ENCODE measurements around the gene PRDM16. TPM values are rescaled to one million over a fixed set of nuclear protein-coding genes. Genes with fewer than 3 reads are reported as not detected.
A peak's percentile ranks its signal among the peaks of the same experiment; 100 is the strongest.

PRDM16 gene
- total RNA-seq, 1 experiment from 2014 or later, result 0.17 TPM

DNA sequence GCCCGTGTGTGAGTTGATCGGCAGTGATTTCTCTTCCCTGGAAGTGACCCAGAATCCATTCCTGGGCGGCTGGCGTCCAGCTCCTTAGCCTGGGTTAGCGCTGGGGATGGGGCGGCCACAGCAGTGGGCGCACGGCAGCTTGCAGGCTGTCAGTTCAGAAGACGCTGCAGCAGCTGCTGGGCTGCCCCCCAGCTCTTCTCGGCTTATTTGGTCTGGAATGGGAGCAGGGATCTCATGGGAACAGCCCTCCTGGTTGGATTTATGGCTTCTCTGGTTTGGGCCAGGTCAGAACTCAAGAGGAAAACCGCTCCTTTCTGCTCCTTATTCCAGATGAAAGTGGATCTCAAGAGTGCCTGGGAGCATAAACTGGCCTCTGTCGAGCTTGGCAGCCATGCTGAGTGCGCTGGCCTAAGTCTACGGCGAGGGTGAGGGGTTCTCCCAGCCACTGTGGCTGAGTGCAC lies 148.2 kb downstream of the PRDM16 start:
- Mint-ChIP-seq H3K9me3 (no peaks in the 10 kb centered on the region), H3K4me1 (peaks cover 2 to 27% of the 10 kb centered on the region in 2 experiments), H3K4me3 (no peak overlapping the region), H3K36me3 (ENCODE audit: insufficient read depth in 1 of 3, low read depth in 3 of 3) (no peaks in the 10 kb centered on the region), H3K27me3 (ENCODE audit: low read depth) (peaks cover 2% of the 10 kb centered on the region; the same call in 1 of the 2 replicates), H3K27ac (no peak overlapping the region)
- no peaks in the 10 kb centered on the region for H3K9me3 ChIP-seq (ENCODE audit: control insufficient read depth, low read depth, low read length)
- H2BK20ac ChIP-seq (ENCODE audit: low read depth, low read length, poor library complexity, severe bottlenecking), result no peak overlapping the region
- H3K9ac ChIP-seq (ENCODE audit: extremely low read depth, insufficient read length, low read length), result no peak overlapping the region
- no peak overlapping the region for H3K27ac ChIP-seq (ENCODE audit: insufficient read length, low read depth, low read length)
- no peak overlapping the region for H4K8ac ChIP-seq (replicated peaks; ENCODE audit: insufficient read length, low read depth, low read length)
- no peak overlapping the region for H2BK5ac ChIP-seq (ENCODE audit: insufficient read length, low read length)
- H3K79me2 ChIP-seq (ENCODE audit: insufficient read depth, low read length), result no peaks in the 10 kb centered on the region
- no peak overlapping the region for H3K56ac ChIP-seq (ENCODE audit: insufficient read length, low read depth, low read length)
- no peak overlapping the region for H2BK120ac ChIP-seq (ENCODE audit: low read depth, low read length, poor library complexity, severe bottlenecking)
- H3K18ac ChIP-seq (ENCODE audit: insufficient read length, low read depth, low read length), result no peak overlapping the region
- 0 out of 2 replicates have a peak overlapping the region, but pooled peaks have one; percentile 8 for H3K14ac ChIP-seq (ENCODE audit: insufficient read depth, low read length)
- no peaks in the 10 kb centered on the region for H3K23me2 ChIP-seq (ENCODE audit: insufficient read length, low read depth, low read length, poor library complexity, severe bottlenecking)
- no peak overlapping the region for H3T11ph ChIP-seq (ENCODE audit: low read length)
- TF ChIP-seq, protein P1, sequence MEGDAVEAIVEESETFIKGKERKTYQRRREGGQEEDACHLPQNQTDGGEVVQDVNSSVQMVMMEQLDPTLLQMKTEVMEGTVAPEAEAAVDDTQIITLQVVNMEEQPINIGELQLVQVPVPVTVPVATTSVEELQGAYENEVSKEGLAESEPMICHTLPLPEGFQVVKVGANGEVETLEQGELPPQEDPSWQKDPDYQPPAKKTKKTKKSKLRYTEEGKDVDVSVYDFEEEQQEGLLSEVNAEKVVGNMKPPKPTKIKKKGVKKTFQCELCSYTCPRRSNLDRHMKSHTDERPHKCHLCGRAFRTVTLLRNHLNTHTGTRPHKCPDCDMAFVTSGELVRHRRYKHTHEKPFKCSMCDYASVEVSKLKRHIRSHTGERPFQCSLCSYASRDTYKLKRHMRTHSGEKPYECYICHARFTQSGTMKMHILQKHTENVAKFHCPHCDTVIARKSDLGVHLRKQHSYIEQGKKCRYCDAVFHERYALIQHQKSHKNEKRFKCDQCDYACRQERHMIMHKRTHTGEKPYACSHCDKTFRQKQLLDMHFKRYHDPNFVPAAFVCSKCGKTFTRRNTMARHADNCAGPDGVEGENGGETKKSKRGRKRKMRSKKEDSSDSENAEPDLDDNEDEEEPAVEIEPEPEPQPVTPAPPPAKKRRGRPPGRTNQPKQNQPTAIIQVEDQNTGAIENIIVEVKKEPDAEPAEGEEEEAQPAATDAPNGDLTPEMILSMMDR (conservative IDR thresholded peaks at IDR 0.05), result no peak
- H2BK12ac ChIP-seq (ENCODE audit: insufficient read length, low read depth, low read length), result no peak overlapping the region
- no peak overlapping the region for H3K4me2 ChIP-seq (ENCODE audit: insufficient read depth, insufficient read length, low read length)
- no peak for DNase-seq
- no peak overlapping the region for H4K91ac ChIP-seq (ENCODE audit: insufficient read length, low read depth, low read length)
- H2BK15ac ChIP-seq (ENCODE audit: low read depth, low read length), result no peak overlapping the region
- no peak overlapping the region for H3K4ac ChIP-seq (ENCODE audit: low read depth, low read length)
- H3K4me1 ChIP-seq (ENCODE audit: insufficient read depth, low read length), result no peaks in the 10 kb centered on the region
- no peak overlapping the region for H3K23ac ChIP-seq (ENCODE audit: insufficient read length, low read depth, low read length)
- no peaks in the 10 kb centered on the region for H3K27me3 ChIP-seq (ENCODE audit: insufficient read depth, low read length)
- peaks cover 4% of the 10 kb centered on the region for H4K20me1 ChIP-seq (ENCODE audit: control insufficient read depth, insufficient read depth, insufficient read length)
- no peak overlapping the region for H2AFZ ChIP-seq (ENCODE audit: low read length)
- no peaks in the 10 kb centered on the region for H3K79me1 ChIP-seq (ENCODE audit: insufficient read depth, low read depth, low read length, poor library complexity, severe bottlenecking)
- no peak overlapping the region for H4K5ac ChIP-seq (ENCODE audit: insufficient read length, low read depth, low read length)
- WGBS (ENCODE audit: extremely low coverage, insufficient read length, low lambda C conversion rate), result no CpG with 5 or more reads among the region's 15 CpGs
- H2AK5ac ChIP-seq (ENCODE audit: insufficient read length, low read length), result no peak overlapping the region

All from H9 (cell line).